GM19468 (cell line): ENCODE results near the gene NINJ2.
"Not testable (repeated sequence)": the region's sequence is repeated elsewhere in the genome, so short reads cannot be mapped to it uniquely, and the experiment has no call there.

Source experiments
- ATAC-seq: cut with Tn5 transposase; IDR thresholded peaks from one replicate; pipeline ENCODE4 v1.9.1; 2021; ENCODE audit warnings: mild to moderate bottlenecking, moderate library complexity, moderate number of reproducible peaks; ENCODE audit not compliant: unreplicated experiment; ENCODE audit errors: extremely low read depth

NINJ2 gene

GRCh38 chr12:643475-644302 lies 19.6 kb downstream of the NINJ2 start:
- no peak for ATAC-seq

GRCh38 chr12:642633-643474 lies 20.4 kb downstream of the NINJ2 start:
- ATAC-seq: peak; percentile 14

GRCh38 chr12:641321-641720 lies 21.9 kb downstream of the NINJ2 start:
- ATAC-seq: not testable (repeated sequence)

- no peak for ATAC-seq
These were observed 22.5 kb downstream of the NINJ2 start for GRCh38 chr12:640773-641172.

- ATAC-seq: no peak
These were observed 23.3 kb downstream of the NINJ2 start for GRCh38 chr12:639988-640387.

- no peak for ATAC-seq
These were observed 23.7 kb downstream of the NINJ2 start for GRCh38 chr12:639566-639965.

GRCh38 chr12:638953-639557 lies 24.2 kb downstream of the NINJ2 start:
- ATAC-seq: no peak

- ATAC-seq: no peak
These were observed 26.6 kb downstream of the NINJ2 start for GRCh38 chr12:636632-637031.

- no peak for ATAC-seq
These were observed 29.5 kb downstream of the NINJ2 start for GRCh38 chr12:633731-634130.

- ATAC-seq: no peak
These were observed 31.0 kb downstream of the NINJ2 start for GRCh38 chr12:632102-632696.

- peak; percentile 71 for ATAC-seq
These were observed 32.3 kb downstream of the NINJ2 start for GRCh38 chr12:630656-631632.

GRCh38 chr12:628742-629078 lies 34.5 kb downstream of the NINJ2 start:
- not testable (repeated sequence) for ATAC-seq

GRCh38 chr12:627863-628741 lies 35.1 kb downstream of the NINJ2 start:
- ATAC-seq: no peak

GRCh38 chr12:627285-627684 lies 36.0 kb downstream of the NINJ2 start:
- no peak for ATAC-seq

- no peak for ATAC-seq
These were observed 37.2 kb downstream of the NINJ2 start for GRCh38 chr12:625998-626397.

GRCh38 chr12:623865-624372 lies 39.3 kb downstream of the NINJ2 start:
- ATAC-seq: no peak

- no peak for ATAC-seq
These were observed 39.9 kb downstream of the NINJ2 start for GRCh38 chr12:623172-623864.

- ATAC-seq: no peak
These were observed 40.8 kb downstream of the NINJ2 start for GRCh38 chr12:622416-622815.
